H1 (cell line): ENCODE measurements around the gene KLHDC7A. TPM values are rescaled to one million over a fixed set of nuclear protein-coding genes. Genes with fewer than 3 reads are reported as not detected.

Source experiments
- NRF1 ChIP-seq: IDR thresholded peaks from 2 replicates; pipeline ENCODE4 v1.6.1; 2011; ENCODE audit warnings: mild to moderate bottlenecking, low read depth, low read length, improper control_type of control experiment
- SIX5 ChIP-seq: IDR thresholded peaks from 2 replicates; pipeline ENCODE4 v1.6.1; 2011; ENCODE audit warnings: mild to moderate bottlenecking, low read depth, low read length
- SUZ12 ChIP-seq: fragments of 200-600 bp; sonication (generic); IDR thresholded peaks from 2 replicates; pipeline ENCODE4 v1.6.1; 2012; ENCODE audit warnings: mild to moderate bottlenecking, inconsistent platforms, low read length, moderate library complexity, mixed read lengths
- TBP ChIP-seq: IDR thresholded peaks from 2 replicates; pipeline ENCODE4 v1.6.1; 2011; ENCODE audit warnings: low read depth, low read length, improper control_type of control experiment
- polyA plus RNA-seq, 7 experiments: library from polyadenylated mRNA; depleted of rRNA in 3 of 7; stranded (reverse) in 5 of 7; unstranded in 2 of 7; fragments of >200 nt in 5 of 7; fragments of 200-250 nt in 2 of 7; gene quantifications; 1 replicate in 5 of 7; 2 replicates in 1 of 7; 4 replicates in 1 of 7; pipeline versions ENCODE4 v1.2.1 to v1.2.3, GENCODE V29; 2011 to 2013; ENCODE audit warnings: missing spikeins in 2 of 7, mixed read lengths in 2 of 7
- total RNA-seq: library from RNA; stranded (reverse); fragmentation: NEBNext Ultra II Directional; extraction: Animal tissue kit (Norgen Biotek cat#: 25700); gene quantifications from 2 replicates; pipeline ENCODE4 v1.2.1, GENCODE V29; 2021
- TF ChIP-seq, protein P1 (sequence below): IDR thresholded peaks from 2 replicates; pipeline ENCODE4 v1.6.1; 2011; ENCODE audit warnings: low read depth, mild to moderate bottlenecking, low read length; ENCODE audit not compliant: insufficient read depth
- TF ChIP-seq, protein P2 (sequence below): IDR thresholded peaks from 2 replicates; pipeline ENCODE4 v1.6.1; 2012; ENCODE audit warnings: inconsistent platforms

Gene KLHDC7A
- total and polyA plus RNA-seq, 2 of the 8 experiments (the other 6 are each of a cell fraction or from before 2014, with no cell fraction given) = 3.9 to 18.9 TPM

DNA sequence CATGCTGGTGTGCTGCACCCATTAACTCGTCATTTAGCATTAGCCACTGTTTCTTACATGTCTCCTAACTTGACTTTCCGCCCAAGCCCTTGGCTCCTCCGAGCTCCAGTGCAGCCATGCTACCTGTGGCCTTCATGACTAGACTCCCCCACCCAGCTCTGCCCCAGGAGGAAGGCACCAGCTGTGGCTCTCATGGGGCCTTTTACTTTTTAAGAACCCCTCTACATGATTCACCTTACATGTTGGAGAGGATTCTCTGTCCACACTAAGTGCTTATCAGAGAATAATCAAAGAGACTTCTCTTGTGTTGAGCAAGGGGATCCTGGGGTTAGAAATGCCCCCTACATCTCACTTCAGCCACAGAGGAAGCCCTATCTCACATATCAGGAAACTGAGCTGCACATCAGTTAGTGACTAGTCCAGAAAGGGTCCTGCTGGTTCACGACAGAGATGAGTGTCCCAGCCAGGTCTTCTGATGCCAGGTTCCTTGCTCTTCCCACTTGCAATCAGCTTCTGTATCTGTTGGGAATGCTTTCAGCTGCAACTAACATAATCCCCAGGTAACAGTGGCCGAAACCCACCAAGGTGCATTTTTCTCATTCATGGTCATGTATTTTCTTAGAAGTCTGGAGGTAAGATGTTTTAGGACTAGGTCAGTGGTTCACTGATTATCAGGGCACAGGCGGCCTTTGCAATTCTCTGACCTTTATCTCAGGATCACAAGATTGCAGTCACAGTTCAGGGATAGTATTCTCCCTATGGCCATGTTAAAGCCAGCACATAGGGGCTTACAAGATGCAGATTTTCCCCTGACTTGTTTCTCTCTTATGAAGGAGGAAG is 45.9 kb downstream of the KLHDC7A start (continued):
- TF ChIP-seq TBP = no peak
- TF ChIP-seq SUZ12 = no peak
- no peak for TF ChIP-seq SIX5
- TF ChIP-seq, protein P1, sequence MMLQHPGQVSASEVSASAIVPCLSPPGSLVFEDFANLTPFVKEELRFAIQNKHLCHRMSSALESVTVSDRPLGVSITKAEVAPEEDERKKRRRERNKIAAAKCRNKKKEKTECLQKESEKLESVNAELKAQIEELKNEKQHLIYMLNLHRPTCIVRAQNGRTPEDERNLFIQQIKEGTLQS = no peak
- TF ChIP-seq, protein P2, sequence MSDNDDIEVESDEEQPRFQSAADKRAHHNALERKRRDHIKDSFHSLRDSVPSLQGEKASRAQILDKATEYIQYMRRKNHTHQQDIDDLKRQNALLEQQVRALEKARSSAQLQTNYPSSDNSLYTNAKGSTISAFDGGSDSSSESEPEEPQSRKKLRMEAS = no peak
- no peak for TF ChIP-seq NRF1
